Spleen (tissue), 7 donors: Measurements from ENCODE around the gene GIPC3.
A peak's percentile ranks its signal among the peaks of the same experiment; 100 is the strongest.

ENCODE experiments used
- CTCF ChIP-seq, 11 experiments: fragments of 200-600 bp in 7 of 11; fragments of 450-650 bp in 4 of 11; sonication (generic) in 4 of 11; IDR thresholded peaks in 8 of 11; conservative IDR thresholded peaks in 3 of 11; 1 replicate in 7 of 11; 2 replicates in 4 of 11; pipeline versions ENCODE4 v1.4.0 to v1.8.0; 2016 to 2021; ENCODE audit warnings: antibody characterized with exemption in 11 of 11, inconsistent platforms in 4 of 11, mild to moderate bottlenecking in 1 of 11
- POLR2A ChIP-seq, 3 donors: fragments of 450-650 bp; IDR thresholded peaks; one replicate each; pipeline ENCODE4 v1.5.1; 2017; ENCODE audit warnings: antibody characterized with exemption in 3 of 3, mild to moderate bottlenecking in 1 of 3
- POLR2AphosphoS5 ChIP-seq, 3 donors: sonication (generic); formaldehyde crosslinking; IDR thresholded peaks; one replicate each; pipeline ENCODE4 v1.5.1; 2017; ENCODE audit warnings: antibody characterized with exemption in 3 of 3
- donor health status: DM: no; HTN: no; CAD: no; lungs with moderate emphysema.
- donor health status: DM: no; HTN: no; CAD: no.
- donor health status: DM: no; HTN: no; CAD: no.

- TF ChIP-seq POLR2AphosphoS5 (IDR thresholded peaks at IDR 0.05) (peak in 2 of 3 donors; percentile 27 to 52), CTCF (IDR thresholded peaks at IDR 0.05 in 8 of 11, conservative IDR thresholded peaks at IDR 0.05 in 3 of 11) (no peak), POLR2A (IDR thresholded peaks at IDR 0.05) (no peak)
These were observed 41.9 kb upstream of the GIPC3 start for GRCh38 chr19:3543150-3544057.
